Adrenal gland (tissue), 12 donors: ENCODE measurements around the gene USP3. TPM values are rescaled to one million over a fixed set of nuclear protein-coding genes. Genes with fewer than 3 reads are reported as not detected.

ENCODE experiments used
- DNase-seq, 7 donors: peaks; one replicate each; pipeline ENCODE4 v3.0.0-alpha.2; 2019 to 2020
- H3K27ac ChIP-seq, 5 donors: fragments of 200-600 bp; sonication (generic) in 4 of 5; 1 replicate in 3 of 5; 2 replicates in 2 of 5; pipeline versions ENCODE4 v1.5.1 to v1.8.0; 2016 to 2020; ENCODE audit warnings: mild to moderate bottlenecking in 1 of 5
- H3K27me3 ChIP-seq: fragments of 200-600 bp; 2 replicates; pipeline ENCODE4 v1.8.0; 2021
- H3K36me3 ChIP-seq, 2 donors: fragments of 200-600 bp; replicated peaks in 1 of 2; 1 replicate in 1 of 2; 2 replicates in 1 of 2; pipeline versions ENCODE4 v1.5.1 to v1.8.0; 2018 to 2022
- H3K4me1 ChIP-seq, 2 donors: fragments of 200-600 bp; replicated peaks in 1 of 2; 1 replicate in 1 of 2; 2 replicates in 1 of 2; pipeline versions ENCODE4 v1.5.1 to v1.8.0; 2018 to 2021
- H3K4me3 ChIP-seq, 4 donors: fragments of 200-600 bp; sonication (generic) in 3 of 4; one replicate each; pipeline ENCODE4 v1.5.1; 2016 to 2018
- H3K9me3 ChIP-seq, 3 donors: fragments of 200-600 bp; sonication (generic) in 1 of 3; replicated peaks in 1 of 3; 1 replicate in 2 of 3; 2 replicates in 1 of 3; pipeline versions ENCODE4 v1.5.1 to v1.8.0; 2016 to 2021
- CTCF ChIP-seq, 6 experiments: fragments of 450-650 bp in 4 of 6; fragments of 200-600 bp in 2 of 6; sonication (generic) in 1 of 6; IDR thresholded peaks; 1 replicate in 5 of 6; 2 replicates in 1 of 6; pipeline versions ENCODE4 v1.5.1 to v1.8.0; 2016 to 2021; ENCODE audit warnings: antibody characterized with exemption in 6 of 6, mild to moderate bottlenecking in 2 of 6, moderate library complexity in 1 of 6
- POLR2A ChIP-seq, 2 donors: fragments of 450-650 bp; IDR thresholded peaks; one replicate each; pipeline ENCODE4 v1.6.1; 2017; ENCODE audit warnings: antibody characterized with exemption in 2 of 2, mild to moderate bottlenecking in 2 of 2, moderate library complexity in 1 of 2
- WGBS, 4 donors: extraction: QIAGEN DNeasy Blood & Tissue Kit in 2 of 4; methylation state at CpG; one replicate each; pipeline versions ENCODE4 v1.1.5 to v1.1.7; 2013 to 2017; 5-methylcytosine and 5-hydroxymethylcytosine counted together
- intact Hi-C, 2 donors: fragments of 100-400 bp; cut with DNase I; formaldehyde crosslinking; loops; one replicate each; pipeline versions ENCODE4 v1.14.1 to v1.15.0; 2022 to 2023
- polyA plus RNA-seq, 3 donors: library from polyadenylated mRNA; stranded (reverse); fragments of 200-250 nt in 2 of 3; fragments of 350-450 nt in 1 of 3; fragmentation: Illumina TruSeq in 1 of 3; extraction: RNeasy Lipid Tissue Mini Kit (QIAGEN cat#74804) in 1 of 3; gene quantifications; one replicate each; pipeline ENCODE4 v1.2.3, GENCODE V29; 2013 to 2014
- total RNA-seq, 9 donors: library from RNA; depleted of rRNA in 4 of 9; stranded (reverse); fragments of >200 nt in 4 of 9; fragments of 120-200 nt in 1 of 9; fragmentation: NEBNext Ultra II Directional in 1 of 9; extraction: Animal tissue kit (Norgen Biotek cat#: 25700) in 1 of 9; gene quantifications; one replicate each; pipeline versions ENCODE4 v1.1.0 to v1.2.4, GENCODE V29; 2013 to 2023
- donor health status: healthy with polysubstance abuse.
- donor health status: Bipolar disorder and iron deficiency.
- donor health status: DM: yes; HTN: yes; CAD: no.
- donor health status: DM: no; HTN: no; CAD: no.
- donor health status: DM: no; HTN: no; CAD: no.
- donor health status: DM: yes; HTN: yes; CAD: no.

USP3 gene
- total and polyA plus RNA-seq, 12 donors, result 23.0 to 55.0 (median 35.5) TPM

GRCh38 chr15:63458026-63458425 is 46.4 kb upstream of the USP3 start:
- Histone ChIP-seq H3K27ac (peak overlapping the region in 1 of 5 donors; percentile 22), H3K36me3 (no peaks in the 10 kb centered on the region), H3K27me3 (no peaks in the 10 kb centered on the region), H3K4me1 (no peaks in the 10 kb centered on the region), H3K9me3 (no peaks in the 10 kb centered on the region), H3K4me3 (no peak overlapping the region)
- 75 to 81% (median 78%) methylated on average over 5 of the region's 5 CpGs for WGBS, 4 donors
- DNase-seq, result no peak
- no peak for TF ChIP-seq POLR2A (IDR thresholded peaks at IDR 0.05)
- no peak for TF ChIP-seq CTCF (IDR thresholded peaks at IDR 0.05)
- intact Hi-C loops, result no loop called here

- intact Hi-C loops, result no loop called here
- H3K36me3 ChIP-seq, result no peaks in the 10 kb centered on the region
- no peaks in the 10 kb centered on the region for H3K27me3 ChIP-seq
- 84 to 93% (median 90%) methylated on average over 16 to 36 of the region's 36 CpGs for WGBS, 4 donors
- no peak for TF ChIP-seq CTCF (IDR thresholded peaks at IDR 0.05)
- TF ChIP-seq POLR2A (IDR thresholded peaks at IDR 0.05), result no peak
- H3K4me3 ChIP-seq, result no peak overlapping the region
- H3K9me3 ChIP-seq, result no peaks in the 10 kb centered on the region
- DNase-seq, result no peak
- no peak overlapping the region for H3K27ac ChIP-seq
- no peaks in the 10 kb centered on the region for H3K4me1 ChIP-seq
Observed at GRCh38 chr15:63458794-63459395, 45.5 kb upstream of the USP3 start.

GRCh38 chr15:63460210-63461155 is 43.9 kb upstream of the USP3 start:
- H3K27me3 ChIP-seq, result no peaks in the 10 kb centered on the region
- intact Hi-C loops, result loop anchor here in 1 of 2 donors (10.0 kb wide), 1 partner anchor 604 kb away; no protein-coding TSS in a partner anchor
- H3K9me3 ChIP-seq, result no peaks in the 10 kb centered on the region
- no peak overlapping the region for H3K27ac ChIP-seq
- H3K36me3 ChIP-seq, result no peaks in the 10 kb centered on the region
- H3K4me3 ChIP-seq, result no peak overlapping the region
- DNase-seq, result no peak
- 78 to 84% (median 83%) methylated on average over 14 to 15 of the region's 15 CpGs for WGBS, 4 donors
- H3K4me1 ChIP-seq, result no peaks in the 10 kb centered on the region
- TF ChIP-seq CTCF (IDR thresholded peaks at IDR 0.05) (no peak), POLR2A (IDR thresholded peaks at IDR 0.05) (no peak)

GRCh38 chr15:63461230-63461985 is 43.0 kb upstream of the USP3 start:
- 59 to 78% (median 75%) methylated on average over 16 to 22 of the region's 22 CpGs for WGBS, 4 donors
- H3K27ac ChIP-seq, result no peak overlapping the region
- H3K27me3 ChIP-seq, result no peaks in the 10 kb centered on the region

More at GRCh38 chr15:63461230-63461985, 43.0 kb upstream of the USP3 start:
- H3K9me3 ChIP-seq, result no peaks in the 10 kb centered on the region
- intact Hi-C loops, result loop anchor here in 1 of 2 donors (10.0 kb wide), 1 partner anchor 603 kb away; no protein-coding TSS in a partner anchor
- no peak for TF ChIP-seq POLR2A (IDR thresholded peaks at IDR 0.05)
- no peak for TF ChIP-seq CTCF (IDR thresholded peaks at IDR 0.05)
- no peak overlapping the region for H3K4me3 ChIP-seq
- no peaks in the 10 kb centered on the region for H3K4me1 ChIP-seq
- DNase-seq, result no peak
- H3K36me3 ChIP-seq, result no peaks in the 10 kb centered on the region
